ENCODE measurements around the gene CDKAL1. TPM values are rescaled to one million over a fixed set of nuclear protein-coding genes. Genes with fewer than 3 reads are reported as not detected.
A peak's percentile ranks its signal among the peaks of the same experiment; 100 is the strongest.

The CDKAL1 gene
- total and polyA plus RNA-seq, 10 of the 15 experiments (the other 5 are each of a cell fraction or from before 2014, with no cell fraction given), result 10.7 to 26.9 (median 17.3) TPM

- TF ChIP-seq ELK1 (IDR thresholded peaks at IDR 0.05; ENCODE audit: low read depth, low read length) (no peak), YBX1 (IDR thresholded peaks at IDR 0.05) (no peak), BMI1 (IDR thresholded peaks at IDR 0.05; ENCODE audit: borderline replicate concordance) (no peak), EP300 (IDR thresholded peaks at IDR 0.05; ENCODE audit: borderline replicate concordance in 1 of 2, control insufficient read depth in 1 of 2, low read depth in 2 of 2, low read length in 2 of 2) (0 out of 4 replicates have a peak, but pooled peaks of 1 of the 2 experiments have one; percentile 16)
Measured at GRCh38 chr6:21109391-21110178, 575.3 kb downstream of the CDKAL1 start (continued).

GRCh38 chr6:21110684-21111083, 576.4 kb downstream of the CDKAL1 start:
- no peaks in the 10 kb centered on the region for H4K20me1 ChIP-seq (ENCODE audit: control insufficient read depth, insufficient read depth)
- no peaks in the 10 kb centered on the region for H3K9me3 ChIP-seq (replicated peaks; ENCODE audit: control insufficient read depth, insufficient read depth, low read length)
- ChIA-PET POLR2A (interaction anchor here (0.6 to 2.3 kb wide), 2 partner anchors 10 to 478 kb away, joined by 6 to 12 read pairs; no protein-coding TSS in a partner anchor), RAD21 (ENCODE audit: unreplicated experiment) (no interaction called here), SMC1A (ENCODE audit: uncharacterized antibody, unreplicated experiment) (interaction anchor here (1.0 to 2.7 kb wide), 6 partner anchors 8 to 73 kb away, joined by 3 to 8 read pairs (median 4); no protein-coding TSS in a partner anchor), CTCF (interaction anchor here (1.4 kb wide), 1 partner anchor 15 kb away, joined by 4 read pairs; no protein-coding TSS in a partner anchor)
- H3K36me3 ChIP-seq (ENCODE audit: control insufficient read depth in 2 of 2, insufficient read depth in 2 of 2, low read length in 1 of 2), result no peaks in the 10 kb centered on the region
- no peak for DNase-seq (ENCODE audit: low read depth, low spot score)
- no peaks in the 10 kb centered on the region for H3K79me2 ChIP-seq (ENCODE audit: control insufficient read depth, insufficient read depth, low read length)
- H3K4me1 ChIP-seq (ENCODE audit: control insufficient read depth, insufficient read depth, low read length), result no peaks in the 10 kb centered on the region
- H3K4me3 ChIP-seq, result no peak overlapping the region
- intact Hi-C loops (cut with micrococcal nuclease; ENCODE audit: unreplicated experiment) (no loop called here), in situ Hi-C loops (cut with MboI) (no loop called here)
- H3K9ac ChIP-seq (ENCODE audit: control insufficient read depth, insufficient read depth, low read length), result no peak overlapping the region
- no peak overlapping the region for H2AFZ ChIP-seq (ENCODE audit: control insufficient read depth, low read depth, low read length)
- no peaks in the 10 kb centered on the region for H3K27me3 ChIP-seq (replicated peaks in 1 of 2; ENCODE audit: control insufficient read depth in 2 of 2, insufficient read depth in 2 of 2, low read length in 1 of 2)
- no peak for ATAC-seq
- no peak for FAIRE-seq
- H3K27ac ChIP-seq (ENCODE audit: control insufficient read depth, insufficient read depth), result no peak overlapping the region
- no peak overlapping the region for H3K4me2 ChIP-seq (ENCODE audit: control insufficient read depth, insufficient read depth)
- 98% methylated on average over 5 of the region's 5 CpGs for WGBS (ENCODE audit: insufficient coverage, insufficient replicate concordance, low lambda C conversion rate, missing lambda C conversion rate)
- BruUV-seq (replicated peaks), result no TSS peak
- TF ChIP-seq CBX5 (IDR thresholded peaks at IDR 0.05; ENCODE audit: low read depth) (no peak), TBL1XR1 (IDR thresholded peaks at IDR 0.05; ENCODE audit: low read depth, low read length) (no peak), ZNF687 (IDR thresholded peaks at IDR 0.05) (no peak), SUZ12 (IDR thresholded peaks at IDR 0.05; ENCODE audit: unreplicated experiment) (no peak), ZBTB11 (CRISPR knock-in tag; IDR thresholded peaks at IDR 0.05) (no peak), TAF1 (IDR thresholded peaks at IDR 0.05; ENCODE audit: borderline replicate concordance, low read depth, low read length) (no peak), CBX3 (IDR thresholded peaks at IDR 0.05; ENCODE audit: borderline replicate concordance, low read depth) (no peak)
